ENCODE results near the gene VAT1L. TPM values are rescaled to one million over a fixed set of nuclear protein-coding genes. Genes with fewer than 3 reads are reported as not detected.
A peak's percentile ranks its signal among the peaks of the same experiment; 100 is the strongest.

Gene VAT1L, protein sequence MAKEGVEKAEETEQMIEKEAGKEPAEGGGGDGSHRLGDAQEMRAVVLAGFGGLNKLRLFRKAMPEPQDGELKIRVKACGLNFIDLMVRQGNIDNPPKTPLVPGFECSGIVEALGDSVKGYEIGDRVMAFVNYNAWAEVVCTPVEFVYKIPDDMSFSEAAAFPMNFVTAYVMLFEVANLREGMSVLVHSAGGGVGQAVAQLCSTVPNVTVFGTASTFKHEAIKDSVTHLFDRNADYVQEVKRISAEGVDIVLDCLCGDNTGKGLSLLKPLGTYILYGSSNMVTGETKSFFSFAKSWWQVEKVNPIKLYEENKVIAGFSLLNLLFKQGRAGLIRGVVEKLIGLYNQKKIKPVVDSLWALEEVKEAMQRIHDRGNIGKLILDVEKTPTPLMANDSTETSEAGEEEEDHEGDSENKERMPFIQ
- 1 to 10 TPM in 3 of 6 donors, under 1 TPM in 3; 0.32 to 2.3 (median 1.0) TPM for total RNA-seq
- 10 to 100 TPM in 1 of 2 donors, 1 to 10 TPM in 1; 1.3 to 10.7 TPM for polyA plus RNA-seq

DNA sequence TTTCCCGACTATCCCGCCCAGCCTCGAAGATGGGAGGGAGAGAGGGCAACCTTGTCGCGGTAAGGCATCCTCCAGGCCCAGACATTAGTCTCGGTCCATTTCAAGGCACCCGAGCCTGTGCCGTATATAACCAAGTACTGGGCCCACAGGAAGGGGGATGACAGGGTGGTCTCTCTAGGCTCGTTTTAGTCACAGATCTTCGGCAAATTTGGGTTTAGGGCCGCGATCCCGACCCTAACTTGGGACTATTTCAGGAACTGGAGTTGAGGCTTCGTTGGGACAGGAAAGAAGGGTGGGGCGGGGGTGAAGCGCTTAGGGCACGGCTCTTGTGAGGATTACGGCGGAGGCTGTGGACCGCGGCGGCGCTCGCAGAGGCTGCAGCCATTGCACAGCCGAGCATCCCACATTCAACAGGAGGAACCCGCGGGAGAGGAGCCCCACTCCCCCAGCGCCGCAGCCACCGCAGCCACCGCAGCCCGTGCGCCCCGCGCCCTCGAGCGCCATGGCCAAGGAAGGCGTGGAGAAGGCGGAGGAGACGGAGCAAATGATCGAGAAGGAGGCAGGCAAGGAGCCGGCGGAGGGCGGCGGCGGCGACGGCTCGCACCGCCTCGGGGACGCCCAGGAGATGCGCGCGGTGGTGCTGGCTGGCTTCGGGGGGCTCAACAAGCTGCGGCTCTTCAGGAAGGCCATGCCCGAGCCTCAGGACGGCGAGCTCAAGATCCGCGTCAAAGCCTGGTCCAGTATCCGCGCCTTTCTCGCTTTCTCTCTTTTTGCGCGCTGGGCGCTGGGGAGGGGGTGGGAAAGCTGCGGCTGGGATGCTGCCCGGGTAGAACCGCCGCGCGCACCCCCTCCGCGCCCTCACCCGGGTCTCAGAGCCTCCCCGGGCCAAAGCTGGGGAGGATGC lies at the start of gene VAT1L:
Gene VAT1L, plus strand, starts transcription at position 384 of the 904 bp plus-strand sequence. Its CDS starts 119 bp downstream, at position 503.
- Histone ChIP-seq H3K9me3 (no peaks in the 10 kb centered on the region), H3K36me3 (no peaks in the 10 kb centered on the region), H3K4me3 (peak within 1 kb of the TSS in 2 of 4 donors; percentile 29 to 50), H3K27ac (no peak within 1 kb of the TSS), H3K4me1 (peaks cover 0 to 11% (median 8%) of the 10 kb centered on the region in 3 donors), H3K27me3 (peaks cover 0 to 16% (median 1%) of the 10 kb centered on the region in 4 donors)
- no peak for FAIRE-seq
- ATAC-seq = peak in 3 of 4 donors; percentile 85 to 87 (median 85)
- peak in 3 of 6 donors; percentile 16 to 64 (median 42) for DNase-seq
- intact Hi-C loops (cut with DNase I) = no loop called here
- TF ChIP-seq, protein P1, sequence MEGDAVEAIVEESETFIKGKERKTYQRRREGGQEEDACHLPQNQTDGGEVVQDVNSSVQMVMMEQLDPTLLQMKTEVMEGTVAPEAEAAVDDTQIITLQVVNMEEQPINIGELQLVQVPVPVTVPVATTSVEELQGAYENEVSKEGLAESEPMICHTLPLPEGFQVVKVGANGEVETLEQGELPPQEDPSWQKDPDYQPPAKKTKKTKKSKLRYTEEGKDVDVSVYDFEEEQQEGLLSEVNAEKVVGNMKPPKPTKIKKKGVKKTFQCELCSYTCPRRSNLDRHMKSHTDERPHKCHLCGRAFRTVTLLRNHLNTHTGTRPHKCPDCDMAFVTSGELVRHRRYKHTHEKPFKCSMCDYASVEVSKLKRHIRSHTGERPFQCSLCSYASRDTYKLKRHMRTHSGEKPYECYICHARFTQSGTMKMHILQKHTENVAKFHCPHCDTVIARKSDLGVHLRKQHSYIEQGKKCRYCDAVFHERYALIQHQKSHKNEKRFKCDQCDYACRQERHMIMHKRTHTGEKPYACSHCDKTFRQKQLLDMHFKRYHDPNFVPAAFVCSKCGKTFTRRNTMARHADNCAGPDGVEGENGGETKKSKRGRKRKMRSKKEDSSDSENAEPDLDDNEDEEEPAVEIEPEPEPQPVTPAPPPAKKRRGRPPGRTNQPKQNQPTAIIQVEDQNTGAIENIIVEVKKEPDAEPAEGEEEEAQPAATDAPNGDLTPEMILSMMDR (IDR thresholded peaks at IDR 0.05) = no peak
- 1 to 2% methylated on average over 71 to 78 of the region's 78 CpGs for WGBS, 2 donors

DNA sequence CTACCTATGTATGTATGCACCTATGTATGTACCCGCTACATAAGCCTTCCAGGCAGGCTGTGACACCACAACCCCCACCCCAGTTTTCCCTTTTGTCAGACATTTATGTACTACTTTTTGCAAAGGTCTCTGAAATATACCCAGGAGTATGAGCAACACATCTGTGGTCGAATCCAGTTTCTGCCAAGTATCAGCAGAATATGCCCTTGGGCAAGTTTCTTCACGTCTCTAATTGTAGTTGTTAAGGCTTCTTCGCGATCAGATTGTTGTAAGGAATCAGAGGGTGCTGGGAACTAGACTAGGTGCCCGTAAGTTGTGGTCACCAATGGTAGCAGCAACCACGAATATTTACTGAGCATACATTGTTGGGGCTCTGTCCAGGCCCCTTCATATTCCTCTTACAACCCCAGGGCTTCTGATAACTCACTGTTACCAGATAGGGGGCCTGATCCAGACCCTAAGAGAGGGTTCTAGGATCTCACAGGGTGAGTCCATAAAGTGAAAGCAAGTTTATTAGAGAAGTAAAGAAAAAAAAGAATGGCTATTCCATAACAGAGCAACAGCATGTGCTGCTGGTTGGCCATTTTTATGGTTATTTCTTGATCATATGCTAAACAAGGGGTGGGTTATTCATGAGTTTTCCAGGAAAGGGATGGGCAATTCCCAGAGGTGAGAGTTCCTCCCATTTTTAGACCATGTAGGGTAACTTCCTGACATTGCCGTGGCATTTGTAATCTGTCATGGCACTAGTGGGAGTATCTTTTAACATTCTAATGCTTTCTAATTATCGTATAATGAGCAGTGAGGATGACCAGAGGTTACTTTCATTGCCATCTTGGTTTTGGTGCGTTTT lies 49.4 kb upstream of the VAT1L start:
- Histone ChIP-seq H3K4me3 (no peak overlapping the region), H3K9me3 (no peaks in the 10 kb centered on the region), H3K27ac (no peak overlapping the region), H3K36me3 (no peaks in the 10 kb centered on the region), H3K27me3 (no peaks in the 10 kb centered on the region), H3K4me1 (no peaks in the 10 kb centered on the region)
- TF ChIP-seq, protein P1 (IDR thresholded peaks at IDR 0.05) = no peak
- FAIRE-seq = no peak
- intact Hi-C loops (cut with DNase I) = no loop called here
- WGBS, 2 donors = 89 to 91% methylated on average over 10 of the region's 10 CpGs
- no peak for DNase-seq
- no peak for ATAC-seq

DNA sequence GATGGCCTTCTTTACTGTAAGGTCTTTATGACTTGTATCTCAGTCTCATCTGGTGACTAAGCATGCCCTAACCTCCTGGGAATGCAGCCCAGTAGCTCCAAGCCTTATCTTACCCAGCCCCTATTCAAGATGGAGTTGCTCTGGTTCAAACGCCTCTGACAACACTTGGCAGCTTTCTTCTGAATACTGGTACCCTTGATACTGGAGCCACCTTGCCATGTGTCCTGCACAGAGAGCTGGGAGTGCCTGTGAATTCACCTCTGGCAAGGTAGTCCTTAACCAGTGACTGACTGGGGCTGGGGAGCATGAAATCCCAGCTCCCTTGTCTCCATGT lies 48.8 kb upstream of the VAT1L start:
- ATAC-seq (no peak), FAIRE-seq (no peak), DNase-seq (no peak)
- Histone ChIP-seq H3K36me3 (no peaks in the 10 kb centered on the region), H3K27me3 (no peaks in the 10 kb centered on the region), H3K4me3 (no peak overlapping the region), H3K4me1 (no peaks in the 10 kb centered on the region), H3K27ac (no peak overlapping the region), H3K9me3 (no peaks in the 10 kb centered on the region)
- 48 to 67% methylated on average over 1 of the region's 1 CpG for WGBS, 2 donors
- intact Hi-C loops (cut with DNase I) = no loop called here
- TF ChIP-seq, protein P1 (IDR thresholded peaks at IDR 0.05) = no peak

DNA sequence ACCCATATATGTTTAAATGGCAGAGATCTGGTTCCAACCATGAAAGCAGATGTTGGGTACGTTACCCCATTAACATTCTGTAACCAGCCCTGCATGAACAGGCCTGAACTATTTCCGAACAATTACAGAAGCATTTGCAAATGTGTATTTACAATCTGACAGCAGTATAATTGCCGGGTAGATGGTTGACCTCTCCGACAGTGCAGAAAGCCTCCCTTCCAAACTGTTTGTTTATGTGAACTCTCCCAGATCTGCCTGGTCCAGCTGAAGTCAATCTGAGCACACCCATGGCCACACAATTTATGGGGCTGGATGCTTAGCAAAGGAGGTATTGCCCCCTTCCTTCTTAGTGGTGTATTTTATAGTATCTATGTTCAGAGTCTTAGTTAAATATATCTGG lies 44.2 kb upstream of the VAT1L start:
- TF ChIP-seq, protein P1 (IDR thresholded peaks at IDR 0.05) = no peak
- no peak for DNase-seq
- FAIRE-seq = no peak
- no peak overlapping the region for H3K27ac ChIP-seq
- no peak overlapping the region for H3K4me3 ChIP-seq
- 84 to 89% methylated on average over 4 of the region's 4 CpGs for WGBS, 2 donors
- no peaks in the 10 kb centered on the region for H3K4me1 ChIP-seq
- no peak for ATAC-seq
- intact Hi-C loops (cut with DNase I) = no loop called here
- H3K9me3 ChIP-seq = no peaks in the 10 kb centered on the region
- H3K27me3 ChIP-seq = no peaks in the 10 kb centered on the region
- no peaks in the 10 kb centered on the region for H3K36me3 ChIP-seq

All from pancreas (tissue), 10 donors.